Heart left ventricle (tissue), 16 donors: Measurements from ENCODE around the gene CXCL12. TPM values are rescaled to one million over a fixed set of nuclear protein-coding genes. Genes with fewer than 3 reads are reported as not detected.

Experiments
- ATAC-seq, 4 donors: fragments of 200-7000 bp; cut with Tn5 transposase; one replicate each; pipeline ENCODE4 v1.9.1; 2020 to 2022; ENCODE audit warnings: moderate library complexity in 4 of 4, mild to moderate bottlenecking in 3 of 4, moderate number of reproducible peaks in 1 of 4
- DNase-seq, 5 donors: peaks; one replicate each; pipeline ENCODE4 v3.0.0-alpha.2; 2020
- H3K27ac ChIP-seq, 12 donors: fragments of 200-600 bp; sonication (generic) in 4 of 12; one replicate each; pipeline versions ENCODE4 v1.5.0 to v1.8.0; 2016 to 2022; ENCODE audit warnings: mild to moderate bottlenecking in 2 of 12
- H3K27me3 ChIP-seq, 9 donors: fragments of 200-600 bp; sonication (generic) in 2 of 9; one replicate each; pipeline versions ENCODE4 v1.5.1 to v1.8.0; 2016 to 2022; ENCODE audit warnings: mild to moderate bottlenecking in 3 of 9
- H3K36me3 ChIP-seq, 9 donors: fragments of 200-600 bp; sonication (generic) in 2 of 9; one replicate each; pipeline versions ENCODE4 v1.5.0 to v1.8.0; 2018 to 2022; ENCODE audit warnings: mild to moderate bottlenecking in 2 of 9
- H3K4me1 ChIP-seq, 12 donors: fragments of 200-600 bp; sonication (generic) in 4 of 12; one replicate each; pipeline versions ENCODE4 v1.5.0 to v1.8.0; 2016 to 2022; ENCODE audit warnings: mild to moderate bottlenecking in 3 of 12
- H3K4me3 ChIP-seq, 12 donors: fragments of 200-600 bp; sonication (generic) in 4 of 12; one replicate each; pipeline versions ENCODE4 v1.5.0 to v1.8.0; 2017 to 2022; ENCODE audit warnings: mild to moderate bottlenecking in 9 of 12, moderate library complexity in 4 of 12
- H3K9me3 ChIP-seq, 12 donors: fragments of 200-600 bp; sonication (generic) in 4 of 12; one replicate each; pipeline versions ENCODE4 v1.5.0 to v1.8.0; 2016 to 2022; ENCODE audit warnings: mild to moderate bottlenecking in 1 of 12
- POLR2A ChIP-seq, 2 donors: fragments of 450-650 bp; IDR thresholded peaks; one replicate each; pipeline ENCODE4 v1.6.1; 2017; ENCODE audit warnings: antibody characterized with exemption in 2 of 2, mild to moderate bottlenecking in 2 of 2, moderate library complexity in 2 of 2
- WGBS, 4 donors: extraction: QIAGEN DNeasy Blood & Tissue Kit in 2 of 4; methylation state at CpG; one replicate each; pipeline versions ENCODE4 v1.1.5 to v1.1.7; 2013 to 2018; 5-methylcytosine and 5-hydroxymethylcytosine counted together
- intact Hi-C, 10 donors: fragments of 100-400 bp; cut with DNase I; formaldehyde crosslinking; loops; one replicate each; pipeline versions ENCODE4 v1.11.1 to v1.14.2; 2022
- polyA plus RNA-seq, 2 donors: library from polyadenylated mRNA; stranded (reverse); fragments of 200-250 nt; gene quantifications; one replicate each; pipeline ENCODE4 v1.2.3, GENCODE V29; 2013
- total RNA-seq, 9 donors: library from RNA; depleted of rRNA in 2 of 9; stranded (reverse); fragments of >200 nt in 2 of 9; fragmentation: NEBNext Ultra II Directional in 3 of 9; extraction: Animal tissue kit (Norgen Biotek cat#: 25700) in 3 of 9; gene quantifications; one replicate each; pipeline versions ENCODE4 v1.1.0 to v1.2.4, GENCODE V29; 2016 to 2023
- TF ChIP-seq, protein P1 (sequence below), 12 donors: fragments of 200-600 bp; sonication (generic) in 4 of 12; IDR thresholded peaks; one replicate each; pipeline versions ENCODE4 v1.5.0 to v1.8.0; 2018 to 2022; ENCODE audit warnings: antibody characterized with exemption in 12 of 12, mild to moderate bottlenecking in 5 of 12
- donor health status: ischemic (EF 13 %, LVEDD 7.1; RV severe dilation, severe dysfunction).
- donor health status: healthy with polysubstance abuse.
- donor health status: DM: no; HTN: yes; CAD: no.
- donor health status: DM: no; HTN: no; CAD: no.
- donor health status: ischemic (EF 25% LVEDD 6.9; RV normal size, moderate dysfunction).
- donor health status: ischemic (EF 25% LVEDD 5.7; RV mildly dilated, moderate dysfunction).
- donor health status: healthy.
- donor health status: DM: yes; HTN: yes; CAD: no.
- donor health status: ischemic (EF 35%, LVEDD 5.7; RV mildly dilated, moderate dysfunction).
- donor health status: nonischemic (EF 11% LVEDD 7.7; RV severe dilation, severe dysfunction).
- donor health status: DM: yes; HTN: yes; CAD: no.
- donor health status: PGD.
- donor health status: ischemic (EF 29% LVEDD 5.4; RV normal size, mild dysfunction).
- donor health status: nonischemic (EF 23%, LVEDD 6.1; RV moderate dilation, normal function).

Gene CXCL12
- total and polyA plus RNA-seq, 11 donors: 56.4 to 203 (median 125) TPM

DNA sequence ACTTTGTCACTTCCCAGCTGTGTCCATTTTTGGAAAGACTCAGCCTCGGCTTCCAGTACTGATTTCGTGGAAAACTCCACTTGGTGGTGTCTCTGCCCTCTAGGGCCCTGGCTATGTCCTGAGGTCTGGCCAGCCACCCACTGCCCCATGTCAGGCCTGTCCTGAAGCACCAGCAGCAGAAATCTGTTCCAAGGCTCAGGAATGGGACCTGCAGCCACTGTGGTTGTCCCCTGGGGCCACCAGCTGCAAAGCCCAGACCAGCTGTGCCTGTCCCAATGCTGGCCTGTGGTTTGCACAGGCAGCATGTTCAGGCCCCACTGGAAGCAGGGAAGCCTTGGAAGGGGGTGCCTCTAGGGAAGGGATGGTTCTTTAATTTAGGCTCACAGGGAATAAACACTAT, 21.2 kb downstream of the CXCL12 start:
- H3K36me3 ChIP-seq: peaks cover 0 to 10% (median 1%) of the 10 kb centered on the region in 9 donors
- no peak for DNase-seq
- 82 to 94% (median 90%) methylated on average over 2 of the region's 2 CpGs for WGBS, 4 donors
- no peak overlapping the region for H3K27ac ChIP-seq
- intact Hi-C loops: no loop called here
- TF ChIP-seq, protein P1, sequence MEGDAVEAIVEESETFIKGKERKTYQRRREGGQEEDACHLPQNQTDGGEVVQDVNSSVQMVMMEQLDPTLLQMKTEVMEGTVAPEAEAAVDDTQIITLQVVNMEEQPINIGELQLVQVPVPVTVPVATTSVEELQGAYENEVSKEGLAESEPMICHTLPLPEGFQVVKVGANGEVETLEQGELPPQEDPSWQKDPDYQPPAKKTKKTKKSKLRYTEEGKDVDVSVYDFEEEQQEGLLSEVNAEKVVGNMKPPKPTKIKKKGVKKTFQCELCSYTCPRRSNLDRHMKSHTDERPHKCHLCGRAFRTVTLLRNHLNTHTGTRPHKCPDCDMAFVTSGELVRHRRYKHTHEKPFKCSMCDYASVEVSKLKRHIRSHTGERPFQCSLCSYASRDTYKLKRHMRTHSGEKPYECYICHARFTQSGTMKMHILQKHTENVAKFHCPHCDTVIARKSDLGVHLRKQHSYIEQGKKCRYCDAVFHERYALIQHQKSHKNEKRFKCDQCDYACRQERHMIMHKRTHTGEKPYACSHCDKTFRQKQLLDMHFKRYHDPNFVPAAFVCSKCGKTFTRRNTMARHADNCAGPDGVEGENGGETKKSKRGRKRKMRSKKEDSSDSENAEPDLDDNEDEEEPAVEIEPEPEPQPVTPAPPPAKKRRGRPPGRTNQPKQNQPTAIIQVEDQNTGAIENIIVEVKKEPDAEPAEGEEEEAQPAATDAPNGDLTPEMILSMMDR (IDR thresholded peaks at IDR 0.05): no peak
- TF ChIP-seq POLR2A (IDR thresholded peaks at IDR 0.05): no peak
- H3K27me3 ChIP-seq: no peaks in the 10 kb centered on the region
- no peak overlapping the region for H3K4me3 ChIP-seq
- no peaks in the 10 kb centered on the region for H3K4me1 ChIP-seq
- no peak for ATAC-seq
- H3K9me3 ChIP-seq: no peaks in the 10 kb centered on the region

DNA sequence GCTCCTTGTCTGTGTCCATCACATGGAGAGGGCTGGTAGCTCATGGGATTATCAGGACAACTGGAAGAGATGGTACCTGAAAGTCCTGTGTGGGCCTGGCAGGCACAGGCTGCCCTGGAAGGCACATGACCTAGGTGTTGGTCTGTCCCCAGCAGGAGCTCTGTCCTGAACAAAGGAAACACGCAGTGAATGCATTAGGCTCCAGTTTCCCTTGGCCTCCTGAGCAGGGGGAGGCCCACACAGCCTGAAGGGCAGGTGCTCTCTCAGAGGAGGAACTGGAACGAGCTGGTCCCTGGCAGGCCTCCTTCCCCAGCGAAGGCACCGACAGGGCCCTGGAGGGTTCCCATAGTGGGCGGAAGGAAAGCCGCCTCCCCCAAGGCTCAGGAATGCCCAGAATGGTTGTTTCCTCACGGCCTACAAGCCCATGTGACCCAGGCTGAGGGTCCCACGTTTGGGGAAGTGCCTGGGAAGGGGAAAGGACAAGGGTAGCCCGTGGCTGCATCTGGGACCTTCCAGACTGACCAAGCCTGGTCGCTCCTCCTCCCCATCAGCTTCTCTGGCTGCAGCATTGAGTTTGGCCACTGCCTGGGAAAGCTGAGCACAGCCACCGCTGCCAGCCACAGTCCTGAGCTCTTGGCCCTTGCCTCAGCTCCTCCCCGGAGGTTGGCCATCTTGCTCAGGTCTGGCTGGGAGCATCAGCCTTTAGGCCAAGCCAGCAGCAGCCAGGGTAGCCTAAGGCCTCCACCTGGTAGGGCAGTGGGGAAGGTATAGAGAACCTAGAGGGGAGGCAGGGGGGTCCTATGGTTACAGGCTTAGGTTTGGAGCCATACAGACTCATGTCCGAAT, 21.8 kb downstream of the CXCL12 start:
- Histone ChIP-seq H3K4me3 (no peak overlapping the region), H3K27me3 (no peaks in the 10 kb centered on the region), H3K27ac (no peak overlapping the region), H3K9me3 (no peaks in the 10 kb centered on the region), H3K4me1 (peaks cover 0 to 2% (median 0%) of the 10 kb centered on the region in 12 donors), H3K36me3 (peaks cover 0 to 6% (median 0%) of the 10 kb centered on the region in 9 donors)
- WGBS, 4 donors: 84 to 96% (median 88%) methylated on average over 6 to 13 of the region's 13 CpGs
- TF ChIP-seq, protein P1 (IDR thresholded peaks at IDR 0.05): no peak
- TF ChIP-seq POLR2A (IDR thresholded peaks at IDR 0.05): no peak
- intact Hi-C loops: no loop called here
- no peak for ATAC-seq
- no peak for DNase-seq

DNA sequence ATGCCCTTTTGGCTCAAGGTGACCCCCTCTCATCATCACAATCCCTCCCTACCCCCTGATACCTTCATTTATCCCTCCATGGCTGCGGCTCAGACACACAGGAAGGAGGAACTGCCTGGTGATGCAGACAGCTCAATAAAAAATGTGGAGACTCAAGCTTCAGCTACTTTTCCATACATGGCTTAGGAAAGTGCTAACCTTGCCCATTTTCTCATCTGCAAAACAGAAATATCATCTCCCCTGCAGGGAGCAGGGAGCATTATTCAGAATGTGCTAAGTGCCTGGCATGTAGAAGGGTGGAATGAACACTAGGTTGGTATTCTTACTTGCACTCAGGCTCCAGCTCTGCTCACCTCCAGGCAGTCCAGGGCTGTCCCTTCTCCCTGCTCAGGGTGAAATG, 23.8 kb downstream of the CXCL12 start:
- H3K9me3 ChIP-seq: no peaks in the 10 kb centered on the region
- no peak for TF ChIP-seq POLR2A (IDR thresholded peaks at IDR 0.05)
- TF ChIP-seq, protein P1 (IDR thresholded peaks at IDR 0.05): no peak
- H3K4me1 ChIP-seq: peaks cover 0 to 16% (median 0%) of the 10 kb centered on the region in 12 donors
- ATAC-seq (no peak), DNase-seq (no peak)
- WGBS, 4 donors: 27 to 80% (median 39%) methylated on average over 1 of the region's 1 CpG
- intact Hi-C loops: no loop called here
- no peaks in the 10 kb centered on the region for H3K36me3 ChIP-seq
- H3K4me3 ChIP-seq: no peak overlapping the region
- no peaks in the 10 kb centered on the region for H3K27me3 ChIP-seq
- H3K27ac ChIP-seq: no peak overlapping the region

DNA sequence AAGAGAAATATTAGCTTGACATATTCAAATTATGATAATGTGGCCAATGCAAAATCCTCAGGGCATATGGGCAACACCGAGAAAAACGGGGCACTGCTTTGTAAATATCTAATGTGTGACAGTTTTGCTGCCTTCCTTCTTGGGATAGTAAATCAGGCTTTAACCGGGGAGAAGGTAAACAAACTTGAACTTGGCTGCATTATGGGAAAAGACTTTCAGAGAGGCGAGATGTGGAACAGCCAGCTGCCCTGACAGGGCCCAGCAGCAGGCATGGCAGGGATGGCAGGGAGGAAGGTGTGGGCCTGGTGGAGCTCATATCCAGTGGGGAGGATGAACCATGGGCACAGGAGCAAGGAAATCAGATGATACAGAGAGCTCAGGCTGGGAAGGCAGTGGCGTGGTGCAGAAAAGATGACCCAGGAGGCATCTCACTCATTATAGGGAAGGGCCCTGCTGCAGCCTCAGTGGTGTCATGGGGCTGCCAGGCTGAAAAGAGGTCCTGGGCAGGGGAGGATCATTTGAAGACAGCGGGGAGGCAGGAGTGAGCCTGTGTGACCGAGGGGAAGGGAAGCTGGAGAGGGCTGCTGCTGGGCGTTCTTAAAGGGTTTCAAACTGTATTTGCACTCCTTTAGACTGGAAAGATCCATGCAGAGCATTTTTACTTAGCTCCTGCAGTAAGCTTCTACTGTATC, 26.7 kb downstream of the CXCL12 start:
- peaks cover 0 to 24% (median 0%) of the 10 kb centered on the region in 12 donors for H3K4me1 ChIP-seq
- H3K36me3 ChIP-seq: no peaks in the 10 kb centered on the region
- 77 to 92% (median 86%) methylated on average over 8 of the region's 8 CpGs for WGBS, 4 donors
- no peaks in the 10 kb centered on the region for H3K27me3 ChIP-seq
- ATAC-seq (no peak), DNase-seq (no peak)
- intact Hi-C loops: no loop called here
- no peaks in the 10 kb centered on the region for H3K9me3 ChIP-seq
- no peak overlapping the region for H3K4me3 ChIP-seq
- no peak overlapping the region for H3K27ac ChIP-seq
- TF ChIP-seq, protein P1 (IDR thresholded peaks at IDR 0.05): no peak
- TF ChIP-seq POLR2A (IDR thresholded peaks at IDR 0.05): no peak
